NOMO-1 treated with DMSO at 0.1 percent for 48 hours (cell line): ENCODE results near the gene CACNA1A.
A peak's percentile ranks its signal among the peaks of the same experiment; 100 is the strongest.
"Not testable (repeated sequence)": the region's sequence is repeated elsewhere in the genome, so short reads cannot be mapped to it uniquely, and the experiment has no call there.

ENCODE experiments used
- DNase-seq: peaks from one replicate; lab custom pipeline; 2025; ENCODE audit not compliant: unreplicated experiment; lab: John Stamatoyannopoulos, UW

CACNA1A gene

GRCh38 chr19:13366529-13367143 lies 139.6 kb downstream of the CACNA1A start:
- DNase-seq, result peak; percentile 17

DNA sequence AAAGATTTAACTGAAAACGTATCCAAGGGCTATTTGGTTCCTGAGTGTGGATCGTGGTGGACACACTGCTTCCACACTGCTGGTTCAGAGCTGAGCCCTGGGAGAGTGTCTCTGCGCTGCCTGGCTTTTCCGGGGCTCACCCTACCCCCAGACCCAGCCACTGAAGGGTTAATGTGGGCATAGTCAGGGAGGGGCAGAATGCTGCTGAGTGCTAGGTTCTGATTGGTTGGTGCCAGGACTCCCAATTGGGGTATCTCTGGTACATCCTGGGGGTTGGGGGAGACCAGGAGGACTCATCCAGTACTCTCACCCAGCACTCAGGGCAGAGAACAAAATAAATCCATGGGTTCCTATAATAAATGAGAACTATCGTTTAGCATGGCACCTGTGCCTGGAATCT lies 142.3 kb downstream of the CACNA1A start:
- DNase-seq, result no peak

DNA sequence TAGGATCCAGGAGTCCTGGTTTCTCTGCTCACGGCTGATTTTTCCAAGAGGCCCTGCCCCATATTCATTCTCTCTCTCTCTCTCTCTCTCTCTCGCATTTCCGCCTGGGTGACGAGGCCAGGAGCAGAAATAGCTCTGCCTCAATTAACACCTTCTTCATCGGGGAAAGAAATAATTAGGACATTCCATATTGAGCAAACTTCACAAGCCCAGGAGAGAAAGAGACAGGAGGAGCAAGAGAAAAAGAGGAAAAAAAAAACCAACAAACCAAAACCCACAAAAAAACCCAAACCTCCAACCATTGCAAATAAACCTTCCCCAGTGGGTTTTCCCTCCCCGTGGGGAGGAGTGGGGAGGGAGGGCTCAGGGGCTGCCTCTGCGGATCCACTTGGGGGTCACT lies 143.0 kb downstream of the CACNA1A start:
- DNase-seq, result no peak

DNA sequence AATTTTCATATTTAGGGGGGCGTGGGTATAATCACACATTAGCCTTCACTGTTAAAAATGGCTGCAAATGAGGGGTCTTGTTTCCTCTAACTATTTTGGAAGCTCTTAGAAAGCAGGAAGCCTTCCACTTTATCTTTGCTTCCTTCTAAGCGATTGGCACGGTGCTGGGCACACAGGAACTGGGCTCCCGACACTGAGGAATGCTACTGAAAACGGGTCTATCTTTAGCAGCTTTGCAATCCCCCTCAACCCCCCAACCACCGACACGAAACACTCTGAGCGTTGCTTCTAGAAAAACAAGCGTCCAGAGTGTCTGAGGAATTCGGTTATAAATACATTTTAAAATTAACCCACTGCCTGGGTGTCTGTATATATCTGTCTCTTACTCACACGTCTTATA lies 143.6 kb downstream of the CACNA1A start:
- no peak for DNase-seq

DNA sequence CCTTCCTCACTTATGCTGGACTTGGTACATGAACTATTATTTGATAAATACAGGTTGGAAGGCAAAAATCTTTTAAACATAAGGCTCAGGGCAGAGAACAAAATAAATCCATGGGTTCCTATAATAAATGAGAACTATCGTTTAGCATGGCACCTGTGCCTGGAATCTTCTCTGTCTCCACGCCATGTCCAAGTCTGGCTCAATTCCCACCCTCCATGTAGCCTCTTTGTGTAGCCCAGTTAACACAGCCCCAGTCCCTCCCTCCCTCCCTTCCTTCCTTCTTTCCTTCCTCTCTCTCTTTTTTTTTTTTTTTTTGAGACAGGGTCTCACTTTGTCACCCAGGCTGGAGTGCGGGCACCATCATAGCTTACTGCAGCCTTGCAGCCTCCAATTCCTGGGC lies 144.6 kb downstream of the CACNA1A start:
- DNase-seq, result not testable (repeated sequence)

DNA sequence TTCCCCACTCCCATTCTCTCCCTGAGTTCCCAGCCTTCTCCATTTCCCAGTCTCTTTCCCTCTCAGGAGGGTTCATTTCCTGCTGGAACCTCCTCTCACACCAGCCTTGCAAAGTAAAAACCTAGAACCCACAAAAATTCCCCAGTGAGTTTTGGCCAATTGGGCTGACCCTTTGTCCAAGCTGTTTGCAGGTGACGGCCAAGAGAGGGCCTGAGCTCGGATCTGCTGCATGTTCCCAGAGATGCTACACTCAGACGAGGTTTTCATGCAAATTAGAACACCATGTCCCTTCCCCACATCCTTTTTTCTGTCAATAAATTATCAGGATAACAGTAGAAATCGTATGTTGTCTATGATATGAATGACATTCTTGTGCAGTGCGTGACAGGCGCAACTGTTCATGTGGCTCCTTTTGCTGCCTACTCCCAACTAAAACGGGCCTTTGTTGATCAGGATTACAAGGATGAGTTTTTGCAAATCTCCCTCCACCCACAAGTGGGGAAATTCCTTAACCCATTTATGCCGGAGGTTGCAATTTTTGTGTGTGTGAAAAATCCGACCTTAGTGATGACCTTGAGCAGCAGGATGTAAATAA lies 149.5 kb downstream of the CACNA1A start:
- DNase-seq, result no peak

- no peak for DNase-seq
Measured at GRCh38 chr19:13356185-13356584, 150.1 kb downstream of the CACNA1A start.

DNA sequence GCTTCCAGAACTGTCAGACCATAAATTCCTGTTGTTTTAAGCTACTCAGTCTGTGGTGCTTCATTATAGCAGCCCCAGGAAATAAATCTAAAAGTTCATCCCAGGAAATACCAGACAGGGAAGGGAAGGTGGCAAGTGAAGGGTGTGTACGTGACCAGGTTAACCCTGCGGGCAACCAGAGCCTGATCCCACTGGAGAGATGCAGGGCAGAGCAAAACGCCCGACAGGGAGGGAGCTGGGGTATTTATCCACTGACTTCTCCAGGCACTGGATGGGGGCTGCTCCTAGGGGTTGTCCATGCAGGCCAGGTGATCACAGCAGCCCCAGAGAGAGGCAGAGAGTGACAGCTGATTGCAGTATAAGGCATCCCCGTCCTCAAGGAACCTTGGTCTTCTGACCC lies 150.9 kb downstream of the CACNA1A start:
- no peak for DNase-seq

DNA sequence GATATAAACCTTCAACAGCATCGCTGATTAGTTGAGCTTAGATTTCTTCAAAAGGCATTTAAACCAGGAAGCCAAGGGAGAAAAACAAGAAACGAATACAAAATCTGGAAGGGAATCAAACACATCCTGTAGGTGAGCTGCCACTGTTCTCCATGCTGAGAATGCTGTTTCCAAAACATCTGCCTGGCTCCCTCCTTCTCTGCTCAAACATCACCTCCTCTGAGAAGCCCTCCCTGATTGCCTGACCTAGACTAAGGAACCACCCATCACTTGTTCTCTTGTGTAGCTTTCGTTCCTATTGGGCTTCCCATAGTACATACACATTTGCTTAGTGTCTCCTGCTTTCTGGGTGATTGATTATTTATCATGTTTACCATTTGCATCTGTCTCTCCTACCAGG lies 152.7 kb downstream of the CACNA1A start:
- no peak for DNase-seq

GRCh38 chr19:13350759-13351158 lies 155.5 kb downstream of the CACNA1A start:
- DNase-seq, result no peak

DNA sequence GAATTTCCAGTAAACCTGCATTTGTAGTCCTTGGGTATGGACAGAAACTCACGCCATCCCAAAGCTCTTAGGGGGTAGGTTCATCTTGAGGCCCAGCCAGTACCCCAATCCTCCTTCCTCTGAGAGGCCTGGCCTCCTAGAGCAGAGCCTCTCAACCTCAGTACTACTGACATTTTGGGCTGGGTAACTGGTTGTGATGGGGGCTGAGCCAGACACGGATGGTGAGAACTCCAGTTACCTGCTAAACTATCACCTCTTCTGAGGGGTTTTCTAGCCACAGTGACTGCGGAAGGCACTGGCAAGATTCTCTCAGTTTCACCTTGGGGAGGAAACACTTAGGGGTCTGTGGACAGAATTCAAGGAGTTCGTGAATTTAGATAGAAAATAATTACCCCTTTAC lies 156.2 kb downstream of the CACNA1A start:
- DNase-seq, result no peak

DNA sequence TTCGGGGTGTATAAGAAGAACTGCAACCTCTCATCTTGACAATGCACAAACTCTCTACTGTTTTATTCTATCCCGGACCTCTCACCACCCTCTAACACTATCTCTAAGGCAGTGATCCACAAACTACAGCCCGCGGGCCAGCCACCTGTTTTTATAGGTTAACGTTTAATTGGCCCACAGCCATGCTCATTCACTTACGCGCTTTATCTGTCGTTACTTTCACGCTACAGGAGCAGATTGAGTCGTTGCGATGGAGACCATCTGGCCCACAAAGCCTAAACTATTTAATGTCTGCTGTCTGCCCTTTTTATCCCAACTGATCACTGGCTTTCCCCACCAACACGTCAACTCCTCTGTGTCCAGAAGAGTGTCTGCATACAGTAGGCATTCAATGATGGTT lies 158.9 kb downstream of the CACNA1A start:
- DNase-seq, result no peak

DNA sequence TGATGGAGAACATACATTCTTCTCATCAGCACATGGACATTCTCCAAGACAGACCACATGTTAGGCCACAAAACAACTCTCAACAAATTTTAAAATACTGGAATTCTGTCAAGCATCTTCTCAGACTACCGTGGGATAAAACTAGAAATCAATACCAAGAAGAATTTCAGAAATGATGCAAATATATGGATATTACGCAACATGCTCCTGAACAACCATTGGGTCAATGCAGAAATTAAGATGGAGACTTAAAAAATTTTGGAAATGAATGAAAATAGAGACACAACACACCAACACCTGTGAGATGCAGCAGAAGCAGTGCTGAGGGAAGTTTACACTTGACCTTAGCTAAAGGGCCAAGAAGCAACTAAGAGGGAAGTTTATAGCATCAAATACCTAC lies 162.8 kb downstream of the CACNA1A start:
- DNase-seq, result no peak

DNA sequence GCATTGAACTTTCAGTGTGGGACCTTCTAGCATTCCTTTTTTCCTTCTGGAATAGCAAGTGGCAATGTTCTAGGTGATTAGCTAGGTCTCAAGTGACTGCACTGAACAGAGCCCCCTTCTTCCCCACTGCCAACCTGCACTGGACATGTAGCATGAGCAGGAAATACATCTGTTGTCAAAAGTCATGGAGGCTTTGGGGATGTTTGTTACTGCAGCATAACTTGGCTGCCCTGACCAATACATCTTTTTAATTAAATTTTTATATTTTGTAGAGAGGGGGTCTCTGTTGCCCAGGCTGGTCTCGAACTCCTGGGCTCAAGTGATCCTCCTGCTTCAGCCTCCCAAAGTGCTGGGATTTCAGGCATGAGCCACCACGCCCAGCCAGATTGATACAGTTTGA lies 163.6 kb downstream of the CACNA1A start:
- DNase-seq, result no peak

GRCh38 chr19:13339869-13340268 lies 166.4 kb downstream of the CACNA1A start:
- no peak for DNase-seq

DNA sequence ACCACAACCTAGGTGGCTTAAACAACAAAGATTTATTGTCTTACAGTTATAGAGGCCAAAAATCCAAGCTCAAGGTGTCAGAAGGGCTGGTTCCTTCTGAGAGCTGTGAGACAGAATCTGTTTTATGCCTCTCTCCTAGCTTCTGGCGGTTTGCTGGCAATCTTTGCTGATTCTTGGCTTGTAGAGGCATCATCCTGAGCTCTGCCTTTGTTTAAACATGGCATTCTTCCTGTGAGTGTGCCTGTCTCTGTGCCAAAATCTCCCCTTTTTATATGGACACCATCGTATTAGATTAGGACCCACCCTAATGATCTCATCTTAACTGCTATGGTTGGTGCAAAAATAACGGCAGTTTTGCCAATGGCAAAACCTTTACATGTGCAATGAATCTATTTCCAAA lies 169.1 kb downstream of the CACNA1A start:
- no peak for DNase-seq

DNA sequence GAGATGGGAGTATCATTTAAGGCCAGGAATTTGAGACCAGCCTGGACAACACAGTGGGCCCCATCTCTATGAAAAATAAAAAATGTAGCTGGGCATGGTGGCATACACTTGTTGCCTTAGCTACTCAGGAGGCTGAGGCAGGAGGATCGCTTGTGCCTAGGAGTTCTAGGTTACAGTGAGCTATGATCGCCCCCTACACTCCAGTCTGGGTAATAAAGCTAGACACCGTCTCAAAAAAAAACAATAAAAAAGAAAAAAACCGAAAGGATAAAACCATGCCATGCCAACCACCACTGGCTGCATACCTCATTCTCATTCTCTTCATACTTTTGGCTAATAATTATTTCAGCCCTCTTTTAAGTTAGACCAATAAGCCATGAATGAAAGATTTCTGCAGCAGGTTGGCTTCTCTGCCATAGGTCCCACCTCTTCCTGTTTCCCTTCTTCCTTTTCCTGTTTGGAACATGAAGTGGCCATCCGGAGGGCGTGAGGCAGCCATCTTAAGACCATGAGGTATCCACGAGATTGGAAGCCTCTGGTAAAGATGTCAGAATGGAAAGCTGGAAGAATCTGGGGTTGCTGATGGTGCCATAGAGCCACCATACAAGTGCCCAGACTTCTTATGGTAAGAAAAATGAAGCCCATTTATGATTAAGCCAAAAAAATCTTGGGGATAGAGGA lies 171.3 kb downstream of the CACNA1A start:
- no peak for DNase-seq

DNA sequence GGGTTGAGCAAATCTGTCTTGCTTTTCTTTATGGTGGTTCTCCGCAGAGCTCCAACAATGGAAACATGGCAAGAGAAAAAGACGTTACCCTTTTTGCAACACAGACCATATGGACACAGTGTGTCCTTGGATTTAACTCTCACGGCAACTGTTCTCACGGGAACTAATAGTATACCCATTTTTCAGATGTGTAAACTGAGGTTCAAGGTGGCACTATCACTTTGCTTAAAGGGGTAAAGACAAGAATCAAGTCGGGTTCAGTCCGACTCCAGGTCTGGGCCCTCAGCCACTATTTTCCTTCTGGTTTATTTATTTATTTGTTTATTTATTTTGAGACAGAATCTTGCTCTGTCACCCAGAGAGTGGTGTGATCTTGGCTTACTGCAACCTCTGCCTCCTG lies 176.0 kb downstream of the CACNA1A start:
- DNase-seq, result no peak

GRCh38 chr19:13329766-13330165 lies 176.5 kb downstream of the CACNA1A start:
- DNase-seq, result no peak

DNA sequence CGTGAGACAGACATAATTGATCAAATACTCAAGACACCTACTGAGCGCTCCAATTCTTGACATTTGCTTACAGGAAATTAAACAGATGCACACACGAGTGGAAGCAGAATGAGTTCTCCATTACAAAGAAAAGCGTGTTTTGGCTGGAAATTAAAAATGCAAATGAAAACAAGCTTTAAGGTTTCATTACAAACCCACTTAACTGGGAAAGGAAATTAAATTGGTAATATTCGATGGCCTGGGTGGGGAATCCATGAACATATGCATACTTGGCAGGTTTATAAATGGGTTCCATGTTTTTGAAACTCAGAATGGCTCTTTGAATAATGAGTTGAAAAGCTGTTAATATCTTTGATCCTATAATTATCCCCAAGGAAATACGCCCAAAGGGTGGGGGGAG lies 178.0 kb downstream of the CACNA1A start:
- DNase-seq, result no peak

DNA sequence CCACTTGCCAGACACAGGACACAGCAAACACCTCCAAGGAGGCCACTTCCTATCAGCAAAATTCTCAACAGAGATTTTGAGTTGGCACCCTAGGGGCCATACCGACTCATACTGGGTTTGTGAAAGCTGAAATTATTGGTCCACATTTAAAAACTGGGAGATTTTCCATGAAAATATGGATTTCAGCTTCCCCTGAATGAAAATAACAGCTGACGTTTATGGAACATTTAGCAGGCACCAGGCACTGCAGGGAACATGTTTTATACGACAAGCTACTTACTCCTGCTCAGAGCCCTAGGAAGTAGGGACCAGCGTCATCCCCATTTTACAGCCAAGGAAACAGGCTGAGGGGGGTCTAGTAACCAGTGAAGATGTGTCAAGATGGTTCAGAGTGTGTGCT lies 186.8 kb downstream of the CACNA1A start:
- DNase-seq, result no peak

- no peak for DNase-seq
Measured at GRCh38 chr19:13318190-13318589, 188.1 kb downstream of the CACNA1A start.

- DNase-seq, result no peak
Measured at GRCh38 chr19:13315495-13315894, 190.8 kb downstream of the CACNA1A start.
